H1 (cell line): ENCODE data around the gene EXOC2. TPM values are rescaled to one million over a fixed set of nuclear protein-coding genes. Genes with fewer than 3 reads are reported as not detected.

Source experiments
- CTCF ChIA-PET: fragments of 300-600 bp; sonication (Branson Sonifier 250); formaldehyde crosslinking; loops from one replicate; lab custom pipeline; 2021; ENCODE audit not compliant: partially characterized antibody; lab: Charles Lee
- POLR2A ChIA-PET: fragments of 300-600 bp; sonication (Branson Sonifier 250); formaldehyde crosslinking; loops from one replicate; lab custom pipeline; 2021; ENCODE audit warnings: inconsistent platforms; ENCODE audit not compliant: partially characterized antibody; lab: Charles Lee
- DNase-seq, 2 experiments: peaks; one replicate each; pipeline versions ENCODE4 v3.0.0 to v3.0.0-alpha.2; 2010 to 2022; ENCODE audit warnings: low spot score in 2 of 2, low read depth in 1 of 2, mixed read lengths in 1 of 2
- FAIRE-seq: peaks from 2 replicates; lab custom pipeline; 2011; peaks lifted over from hg19 to GRCh38; lab: Jason Lieb, UNC
- H2AFZ ChIP-seq: 2 replicates; pipeline ENCODE4 v1.8.1; 2012; ENCODE audit warnings: low read length, inconsistent platforms
- H2AK5ac ChIP-seq: 2 replicates; pipeline ENCODE4 v1.6.1; 2013; ENCODE audit warnings: low read depth, low read length
- H2BK120ac ChIP-seq: replicated peaks from 2 replicates; pipeline ENCODE3; 2013; ENCODE audit warnings: low read depth, low read length, inconsistent platforms
- H2BK12ac ChIP-seq: 2 replicates; pipeline ENCODE4 v1.6.1; 2013; ENCODE audit warnings: low read depth, low read length
- H2BK15ac ChIP-seq: 2 replicates; pipeline ENCODE4 v1.6.1; 2013; ENCODE audit warnings: low read length
- H2BK20ac ChIP-seq: 2 replicates; pipeline ENCODE4 v1.6.1; 2013; ENCODE audit warnings: low read length
- H2BK5ac ChIP-seq: 2 replicates; pipeline ENCODE4 v1.6.1; 2013; ENCODE audit warnings: low read depth, low read length
- H3K14ac ChIP-seq: 2 replicates; pipeline ENCODE4 v1.6.1; 2013; ENCODE audit warnings: inconsistent platforms; ENCODE audit not compliant: insufficient read length
- H3K18ac ChIP-seq: 2 replicates; pipeline ENCODE4 v1.6.1; 2013; ENCODE audit warnings: low read length; ENCODE audit errors: extremely low read depth
- H3K23ac ChIP-seq: 2 replicates; pipeline ENCODE4 v1.6.1; 2013; ENCODE audit warnings: inconsistent platforms; ENCODE audit not compliant: insufficient read length
- H3K23me2 ChIP-seq: 2 replicates; pipeline ENCODE4 v1.6.1; 2013; ENCODE audit warnings: low read depth, low read length
- H3K27ac ChIP-seq: 2 replicates; pipeline ENCODE4 v1.6.1; 2011; ENCODE audit warnings: low read depth, low read length, inconsistent platforms
- H3K27me3 ChIP-seq, 4 experiments: replicated peaks in 1 of 4; 1 replicate in 1 of 4; 2 replicates in 3 of 4; pipeline versions ENCODE4 v1.6.1 to v1.8.1; 2011 to 2013; ENCODE audit warnings: low read length in 3 of 4, mild to moderate bottlenecking in 3 of 4, inconsistent platforms in 2 of 4, mixed read lengths in 2 of 4, moderate library complexity in 1 of 4; ENCODE audit not compliant: control insufficient read depth in 3 of 4, insufficient read depth in 3 of 4; ENCODE audit errors: extremely low read depth in 1 of 4
- H3K36me3 ChIP-seq, 4 experiments: 2 replicates each; pipeline versions ENCODE4 v1.6.1 to v1.8.1; 2011 to 2013; ENCODE audit warnings: mild to moderate bottlenecking in 4 of 4, low read length in 3 of 4, moderate library complexity in 2 of 4, control low read depth in 1 of 4, inconsistent platforms in 1 of 4; ENCODE audit not compliant: insufficient read depth in 4 of 4, control insufficient read depth in 2 of 4
- H3K4ac ChIP-seq: replicated peaks from 2 replicates; pipeline ENCODE3; 2013; ENCODE audit warnings: low read length, low read depth, mixed read lengths, inconsistent platforms; ENCODE audit not compliant: insufficient read length
- H3K4me1 ChIP-seq, 4 experiments: replicated peaks in 1 of 4; 1 replicate in 1 of 4; 2 replicates in 3 of 4; pipeline versions ENCODE4 v1.6.1 to v1.8.1; 2011 to 2013; ENCODE audit warnings: low read length in 3 of 4, inconsistent platforms in 2 of 4, mixed read lengths in 1 of 4; ENCODE audit not compliant: insufficient read depth in 4 of 4, control insufficient read depth in 3 of 4
- H3K4me2 ChIP-seq, 2 experiments: 2 replicates each; pipeline versions ENCODE4 v1.6.1 to v1.8.1; 2011 to 2013; ENCODE audit warnings: low read depth in 2 of 2, low read length in 2 of 2, control low read depth in 1 of 2, inconsistent platforms in 1 of 2, mild to moderate bottlenecking in 1 of 2; ENCODE audit not compliant: insufficient read depth in 1 of 2
- H3K4me3 ChIP-seq, 4 experiments: fragments of 200-600, 300-600 bp in 1 of 4; sonication (generic), shearing (Covaris generic), sonication (Bioruptor Twin) in 1 of 4; 2 replicates each; pipeline versions ENCODE4 v1.5.1 to v1.8.1; 2011 to 2016; ENCODE audit warnings: low read length in 4 of 4, low read depth in 3 of 4, control low read depth in 2 of 4, inconsistent platforms in 2 of 4, mild to moderate bottlenecking in 2 of 4, mixed read lengths in 1 of 4, moderate library complexity in 1 of 4; ENCODE audit not compliant: insufficient read depth in 2 of 4; ENCODE audit errors: extremely low read depth in 1 of 4
- H3K56ac ChIP-seq: replicated peaks from 2 replicates; pipeline ENCODE3; 2013; ENCODE audit warnings: low read depth, mild to moderate bottlenecking, mixed read lengths, low read length, inconsistent platforms; ENCODE audit not compliant: insufficient read length
- H3K79me1 ChIP-seq: 2 replicates; pipeline ENCODE4 v1.6.1; 2013; ENCODE audit warnings: low read depth, low read length, control low read depth
- H3K79me2 ChIP-seq, 2 experiments: 2 replicates each; pipeline versions ENCODE4 v1.6.1 to v1.8.1; 2012 to 2013; ENCODE audit warnings: low read length in 2 of 2, mild to moderate bottlenecking in 2 of 2, inconsistent platforms in 1 of 2; ENCODE audit not compliant: insufficient read depth in 2 of 2, control insufficient read depth in 1 of 2
- H3K9ac ChIP-seq, 4 experiments: replicated peaks in 1 of 4; 1 replicate in 1 of 4; 2 replicates in 3 of 4; pipeline versions ENCODE4 v1.6.1 to v1.8.1; 2011 to 2013; ENCODE audit warnings: low read depth in 3 of 4, low read length in 3 of 4, control low read depth in 2 of 4, mild to moderate bottlenecking in 2 of 4, moderate library complexity in 2 of 4, inconsistent platforms in 1 of 4; ENCODE audit errors: extremely low read depth in 1 of 4
- H3K9me3 ChIP-seq, 2 experiments: 2 replicates each; pipeline versions ENCODE4 v1.6.1 to v1.8.1; 2012 to 2013; ENCODE audit warnings: mild to moderate bottlenecking in 2 of 2, moderate library complexity in 2 of 2, control low read depth in 1 of 2, inconsistent platforms in 1 of 2, low read depth in 1 of 2, low read length in 1 of 2, mixed read lengths in 1 of 2; ENCODE audit not compliant: insufficient read depth in 2 of 2
- H4K20me1 ChIP-seq, 2 experiments: replicated peaks in 1 of 2; 2 replicates each; pipeline versions ENCODE3 to v1.8.1; 2011 to 2013; ENCODE audit warnings: inconsistent platforms in 2 of 2, low read length in 2 of 2, mild to moderate bottlenecking in 1 of 2; ENCODE audit not compliant: insufficient read depth in 2 of 2, control insufficient read depth in 1 of 2
- H4K5ac ChIP-seq: 2 replicates; pipeline ENCODE4 v1.6.1; 2013; ENCODE audit warnings: low read length, low read depth, mixed read lengths, inconsistent platforms; ENCODE audit not compliant: insufficient read length
- H4K8ac ChIP-seq: 2 replicates; pipeline ENCODE4 v1.8.0; 2013; ENCODE audit warnings: mild to moderate bottlenecking, moderate library complexity, low read length, inconsistent platforms; ENCODE audit not compliant: insufficient read depth; ENCODE audit errors: extremely low read depth
- H4K91ac ChIP-seq: replicated peaks from 2 replicates; pipeline ENCODE3; 2013; ENCODE audit warnings: low read length, mixed read lengths, inconsistent platforms; ENCODE audit not compliant: insufficient read length
- CEBPB ChIP-seq: IDR thresholded peaks from 2 replicates; pipeline ENCODE4 v1.6.1; 2012; ENCODE audit warnings: low read depth, low read length
- CHD2 ChIP-seq: IDR thresholded peaks from 2 replicates; pipeline ENCODE4 v1.6.1; 2012; ENCODE audit warnings: low read length, improper control_type of control experiment
- EGR1 ChIP-seq: IDR thresholded peaks from 2 replicates; pipeline ENCODE4 v1.6.1; 2011; ENCODE audit warnings: low read depth, low read length, borderline replicate concordance
- FOSL1 ChIP-seq: IDR thresholded peaks from 2 replicates; pipeline ENCODE4 v1.6.1; 2011; ENCODE audit warnings: mild to moderate bottlenecking, low read depth, low read length, moderate library complexity; ENCODE audit not compliant: insufficient read depth
- RXRA ChIP-seq: IDR thresholded peaks from 2 replicates; pipeline ENCODE4 v1.6.1; 2011; ENCODE audit warnings: low read depth, mild to moderate bottlenecking, low read length, moderate library complexity; ENCODE audit not compliant: insufficient read depth
- SAP30 ChIP-seq: fragments of 300-600 bp; sonication (generic); IDR thresholded peaks from 2 replicates; pipeline ENCODE4 v1.7.1; 2012; ENCODE audit warnings: low read length, moderate library complexity, mild to moderate bottlenecking, inconsistent platforms; ENCODE audit not compliant: insufficient read depth, insufficient replicate concordance
- SIRT6 ChIP-seq: IDR thresholded peaks from one replicate; pipeline ENCODE4 v1.7.1; 2012; ENCODE audit warnings: low read length, inconsistent platforms
- SP4 ChIP-seq: IDR thresholded peaks from 2 replicates; pipeline ENCODE4 v1.6.1; 2012; ENCODE audit warnings: low read length, inconsistent platforms
- TCF12 ChIP-seq: IDR thresholded peaks from 2 replicates; pipeline ENCODE4 v1.6.1; 2011; ENCODE audit warnings: low read depth, mild to moderate bottlenecking, low read length
- YY1 ChIP-seq: IDR thresholded peaks from 2 replicates; pipeline ENCODE4 v1.6.1; 2011; ENCODE audit warnings: low read depth, mild to moderate bottlenecking, low read length
- WGBS, 2 experiments: shearing (Covaris generic) in 1 of 2; methylation state at CpG; one replicate each; pipeline versions ENCODE4 v1.1.6 to v1.1.7; 2013 to 2015; ENCODE audit warnings: low lambda C conversion rate in 2 of 2, mixed read lengths in 2 of 2, inconsistent platforms in 1 of 2, low coverage in 1 of 2, missing lambda C conversion rate in 1 of 2; ENCODE audit not compliant: insufficient replicate concordance in 2 of 2, insufficient coverage in 1 of 2, insufficient read length in 1 of 2; ENCODE audit errors: extremely low coverage in 1 of 2, missing lambda C conversion rate in 1 of 2; 5-methylcytosine and 5-hydroxymethylcytosine counted together
- polyA plus RNA-seq, 7 experiments: library from polyadenylated mRNA; depleted of rRNA in 3 of 7; stranded (reverse) in 5 of 7; unstranded in 2 of 7; fragments of >200 nt in 5 of 7; fragments of 200-250 nt in 2 of 7; gene quantifications; 1 replicate in 5 of 7; 2 replicates in 1 of 7; 4 replicates in 1 of 7; pipeline versions ENCODE4 v1.2.1 to v1.2.3, GENCODE V29; 2011 to 2013; ENCODE audit warnings: missing spikeins in 2 of 7, mixed read lengths in 2 of 7
- total RNA-seq: library from RNA; stranded (reverse); fragmentation: NEBNext Ultra II Directional; extraction: Animal tissue kit (Norgen Biotek cat#: 25700); gene quantifications from 2 replicates; pipeline ENCODE4 v1.2.1, GENCODE V29; 2021

EXOC2 gene
- total and polyA plus RNA-seq, 2 of the 8 experiments (the other 6 are each of a cell fraction or from before 2014, with no cell fraction given) = 25.5 to 44.4 TPM

- Histone ChIP-seq H3K79me1 (no peaks in the 10 kb centered on the region), H2BK12ac (no peak overlapping the region), H2BK20ac (no peak overlapping the region), H3K4me2 (0 out of 4 replicates have a peak overlapping the region, but pooled peaks of 1 of the 2 experiments have one; percentile 30), H2AFZ (no peak overlapping the region), H3K79me2 (peaks cover 8 to 86% of the 10 kb centered on the region in 2 experiments; a peak in 3 of 4 replicates), H3K14ac (no peak overlapping the region), H4K5ac (no peak overlapping the region), H2BK5ac (no peak overlapping the region), H3K23me2 (no peaks in the 10 kb centered on the region; the same call in 1 of the 2 replicates), H3K18ac (0 out of 2 replicates have a peak overlapping the region, but pooled peaks have one; percentile 21), H3K56ac (no peak overlapping the region), H3K9me3 (no peaks in the 10 kb centered on the region), H4K8ac (no peak overlapping the region), H4K20me1 (no peaks in the 10 kb centered on the region), H3K4ac (no peak overlapping the region), H3K27me3 (no peaks in the 10 kb centered on the region), H3K4me1 (peaks cover 12 to 40% (median 29%) of the 10 kb centered on the region in 4 experiments), H3K27ac (no peak overlapping the region), H4K91ac (no peak overlapping the region), H3K36me3 (no peaks in the 10 kb centered on the region), H3K23ac (no peak overlapping the region), H2BK15ac (no peak overlapping the region), H2BK120ac (no peak overlapping the region), H3K9ac (no peak overlapping the region), H2AK5ac (no peak overlapping the region), H3K4me3 (no peak overlapping the region)
- 60% methylated on average over 3 of the region's 3 CpGs; no CpG with 5 or more reads in 1 of the 2 experiments for WGBS, 2 experiments
- DNase-seq (no peak), FAIRE-seq (no peak)
- POLR2A ChIA-PET = interaction anchor here (0.8 to 2.9 kb wide), 2 partner anchors 19 to 22 kb away, joined by 3 to 12 read pairs; no protein-coding TSS in a partner anchor
- CTCF ChIA-PET = interaction anchor here (0.8 to 3.7 kb wide), 4 partner anchors 10 to 44 kb away, joined by 3 to 18 read pairs (median 11); partner anchors contain the start of gene EXOC2
- TF ChIP-seq SP4 = no peak
- TF ChIP-seq TCF12 = no peak
- TF ChIP-seq CEBPB = no peak
- no peak for TF ChIP-seq CHD2
- TF ChIP-seq SAP30 = no peak
- TF ChIP-seq RXRA = no peak
- TF ChIP-seq YY1 = no peak
- no peak for TF ChIP-seq FOSL1
- no peak for TF ChIP-seq SIRT6
- no peak for TF ChIP-seq EGR1
Observed at GRCh38 chr6:678520-678919, 14.4 kb downstream of the EXOC2 start.
